H54 (cell line): Measurements from ENCODE around the gene PIMREG.

Experiments used
- DNase-seq: peaks from one replicate; pipeline ENCODE4 v3.0.0; 2011; ENCODE audit warnings: low spot score, mixed read lengths; ENCODE audit not compliant: insufficient read length
- FAIRE-seq: peaks from 3 replicates; lab custom pipeline; 2011; peaks lifted over from hg19 to GRCh38; lab: Jason Lieb, UNC
- POLR2A ChIP-seq: IDR thresholded peaks from 2 replicates; pipeline ENCODE4 v1.6.1; 2011; ENCODE audit warnings: low read depth, mild to moderate bottlenecking, low read length

Gene PIMREG

DNA sequence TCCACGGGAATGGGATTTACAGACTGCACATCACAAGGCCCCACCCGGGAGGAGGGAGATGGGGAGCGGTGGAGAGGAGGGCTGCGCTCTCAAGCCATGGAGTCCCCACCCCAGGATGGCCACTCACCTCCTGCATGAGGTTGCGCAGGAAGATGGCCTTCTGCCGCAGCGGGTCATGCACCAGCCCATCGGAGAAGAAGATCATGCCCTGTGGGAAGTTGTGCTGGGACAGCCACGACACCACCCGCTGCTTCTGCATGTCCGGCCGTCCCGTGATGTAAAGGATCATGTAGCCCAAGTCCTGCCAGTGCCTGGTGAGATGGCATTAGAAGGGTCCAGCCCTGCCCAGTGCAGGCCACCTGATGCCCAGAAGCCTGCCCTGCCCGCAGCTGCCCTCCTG is 17.0 kb downstream of the PIMREG start:
- no peak for FAIRE-seq
- no peak for DNase-seq
- no peak for TF ChIP-seq POLR2A

DNA sequence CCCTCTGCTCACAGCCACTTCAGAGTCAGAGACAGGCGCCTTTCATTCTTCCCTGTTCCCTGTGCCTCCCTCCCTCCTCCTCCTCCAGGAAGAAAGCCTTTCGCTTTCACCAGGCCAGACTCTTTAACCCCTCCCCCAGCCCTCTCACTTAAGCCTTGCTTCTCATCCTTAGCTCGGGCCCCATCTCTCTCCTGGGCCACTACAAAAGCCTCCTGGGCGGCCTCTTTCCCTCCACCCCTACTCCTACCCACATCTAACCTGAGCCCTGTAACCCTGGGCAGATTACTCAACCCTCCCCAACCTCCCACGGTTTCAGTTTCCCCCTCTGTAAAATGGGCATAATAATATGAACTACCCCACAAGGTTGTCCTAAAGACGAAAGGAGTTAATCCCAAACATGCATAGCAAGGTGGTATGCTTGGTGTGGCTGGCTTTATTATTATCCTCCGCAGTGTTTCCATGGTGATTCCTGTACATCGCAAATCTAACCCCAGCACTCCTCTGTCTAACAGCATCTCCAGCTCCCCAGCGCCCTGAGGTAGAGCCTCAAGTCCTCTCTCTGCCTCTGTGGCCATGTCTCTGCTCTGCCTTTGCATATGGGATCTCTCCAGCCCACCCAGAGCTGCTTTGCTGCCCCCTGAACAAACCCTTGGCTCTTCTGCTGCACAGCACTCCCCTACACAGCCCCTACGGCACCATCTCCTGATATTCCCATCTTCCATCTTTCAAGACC is 17.7 kb downstream of the PIMREG start:
- no peak for DNase-seq
- FAIRE-seq: no peak
- TF ChIP-seq POLR2A: no peak

DNA sequence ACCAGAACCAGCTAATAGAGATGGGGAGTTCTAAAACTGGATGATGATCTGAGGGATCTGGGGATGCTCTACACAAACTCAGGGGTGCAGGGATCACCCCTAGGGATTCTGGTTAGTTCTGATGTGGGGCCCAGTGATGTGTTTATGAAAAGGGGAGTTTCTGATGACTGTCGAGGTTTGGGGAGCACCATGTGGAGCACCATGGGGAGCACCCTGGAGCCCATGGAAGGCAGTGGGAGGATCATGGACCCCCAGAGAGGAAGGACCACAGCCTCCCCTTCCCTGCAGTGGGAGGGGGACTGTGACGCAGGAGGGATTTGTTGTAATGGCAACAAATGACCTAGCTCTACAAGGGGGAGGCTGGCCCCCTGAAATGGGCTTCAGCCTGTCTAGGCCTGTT is 18.4 kb downstream of the PIMREG start:
- no peak for TF ChIP-seq POLR2A
- FAIRE-seq (no peak), DNase-seq (no peak)

DNA sequence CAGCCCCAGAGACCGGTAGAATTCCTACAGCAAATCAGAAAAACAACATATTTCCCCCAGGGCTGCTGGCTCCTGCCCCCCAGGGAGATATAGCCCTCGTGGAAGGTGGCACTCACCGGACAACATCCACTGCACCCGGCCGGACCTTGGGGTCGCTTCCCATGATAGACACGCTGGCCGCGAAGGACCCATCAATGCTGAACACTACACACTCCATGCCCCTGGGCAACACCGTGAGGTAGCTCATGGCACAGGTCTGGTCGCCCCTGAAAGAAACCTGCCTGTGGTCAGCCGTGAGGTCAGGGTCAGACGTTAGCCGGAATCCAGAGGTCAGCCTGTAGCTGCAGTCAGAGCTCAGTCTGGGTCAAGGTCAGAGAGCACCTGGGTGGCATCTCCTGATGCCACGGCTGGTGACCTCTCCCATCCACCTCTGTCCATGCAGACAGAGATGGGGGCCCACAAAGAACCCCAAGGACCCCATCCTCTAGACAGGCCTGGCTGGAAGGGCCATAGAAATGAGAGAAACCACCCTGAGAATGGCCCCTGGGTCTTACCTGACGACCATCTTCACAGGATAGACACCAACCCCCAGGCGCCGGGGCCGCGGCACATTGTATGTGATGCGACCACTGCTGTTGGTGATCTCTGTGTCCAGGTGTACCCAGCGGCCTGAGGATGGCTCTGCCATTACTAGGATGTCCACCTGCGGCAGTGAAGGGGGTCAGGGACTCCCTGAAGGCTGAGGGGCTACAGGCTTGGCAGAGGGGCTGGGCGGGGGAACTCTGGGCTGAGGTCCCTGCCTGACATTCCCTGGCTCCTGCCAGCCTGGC is 19.6 kb downstream of the PIMREG start:
- no peak for FAIRE-seq
- no peak for DNase-seq
- no peak for TF ChIP-seq POLR2A

DNA sequence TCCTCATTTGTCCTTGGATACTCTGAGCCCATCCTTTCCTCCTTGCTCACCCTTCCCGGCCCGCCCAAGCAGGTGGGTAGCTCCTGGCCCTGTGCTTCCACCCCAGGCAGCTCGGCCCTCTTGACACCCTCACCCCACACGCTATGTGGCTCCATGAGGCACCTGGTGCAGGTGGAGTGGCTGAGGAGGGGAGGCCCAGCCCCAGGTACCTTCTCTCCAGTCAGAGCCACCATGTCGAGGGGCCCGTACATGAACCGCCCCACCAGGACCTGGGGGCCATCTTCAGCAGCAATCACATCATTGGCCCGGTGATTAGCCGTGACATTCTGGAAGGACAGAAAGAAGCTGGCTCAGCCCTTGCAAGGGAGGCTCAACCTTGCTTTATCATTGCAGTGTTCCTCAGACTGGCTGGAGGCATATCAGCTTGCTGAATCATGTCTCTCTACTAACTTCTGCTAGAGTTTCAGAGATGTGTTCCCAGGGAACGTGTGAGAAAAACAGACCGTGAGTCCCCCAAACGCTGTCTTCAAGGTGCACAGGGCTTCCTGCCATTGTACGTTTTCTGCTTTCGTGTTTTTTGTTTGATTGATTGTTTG is 20.3 kb downstream of the PIMREG start:
- FAIRE-seq (no peak), DNase-seq (no peak)
- TF ChIP-seq POLR2A: no peak

DNA sequence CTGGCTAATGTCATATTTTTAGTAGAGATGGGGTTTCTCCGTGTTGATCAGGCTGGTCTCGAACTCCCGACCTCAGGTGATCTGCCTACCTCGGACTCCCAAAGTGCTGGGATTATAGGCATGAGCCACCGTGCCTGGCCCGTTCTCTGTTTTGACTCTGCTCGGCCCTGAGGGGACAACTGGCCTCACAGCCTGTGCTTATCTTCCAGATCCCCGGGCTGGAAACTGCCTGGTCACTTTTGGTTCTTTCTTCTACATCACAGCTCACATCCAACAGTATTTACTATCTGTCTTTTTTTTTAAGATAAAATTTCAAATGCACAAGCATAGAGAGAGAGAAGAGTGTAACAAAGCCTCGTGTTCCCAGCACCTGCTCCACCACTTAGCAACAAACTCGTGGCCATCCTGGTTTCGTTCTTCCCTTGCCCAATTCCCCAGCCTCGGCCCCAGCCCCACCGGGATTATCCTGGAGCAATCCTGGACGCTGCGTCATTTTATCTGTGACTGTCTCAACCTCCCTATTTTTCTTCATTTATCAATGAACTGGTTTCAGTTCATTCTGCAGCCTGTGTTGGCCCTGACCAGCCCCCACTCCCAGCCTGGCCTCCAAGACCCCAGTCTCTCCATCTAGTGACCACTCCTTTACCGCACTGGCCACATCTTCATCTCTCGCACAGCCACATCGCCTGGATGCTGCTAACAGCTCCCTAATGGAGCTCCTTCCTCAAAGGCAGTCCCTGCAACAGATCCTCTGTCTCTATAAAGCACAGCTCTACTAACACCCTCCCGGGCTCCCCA is 21.1 kb downstream of the PIMREG start:
- no peak for TF ChIP-seq POLR2A
- DNase-seq (no peak), FAIRE-seq (no peak)

DNA sequence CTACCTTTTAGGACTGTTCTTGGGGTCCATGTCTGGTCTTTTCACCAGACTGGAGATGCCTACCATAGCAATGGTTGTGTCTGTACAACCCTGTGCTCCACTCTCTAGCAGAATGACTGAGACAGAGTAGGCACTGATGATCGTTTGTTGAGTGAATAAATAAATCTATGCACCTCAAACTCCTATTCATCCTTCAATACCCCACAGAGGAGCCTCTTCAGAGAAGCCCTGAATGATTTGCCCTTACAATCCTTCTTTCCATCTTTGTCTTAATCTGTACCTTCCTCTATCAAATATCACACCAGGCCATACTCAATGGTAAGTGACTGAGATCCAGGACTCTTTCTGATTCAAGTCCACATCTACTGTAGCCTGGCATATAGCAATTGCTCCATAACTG is 23.3 kb downstream of the PIMREG start:
- FAIRE-seq: no peak

DNA sequence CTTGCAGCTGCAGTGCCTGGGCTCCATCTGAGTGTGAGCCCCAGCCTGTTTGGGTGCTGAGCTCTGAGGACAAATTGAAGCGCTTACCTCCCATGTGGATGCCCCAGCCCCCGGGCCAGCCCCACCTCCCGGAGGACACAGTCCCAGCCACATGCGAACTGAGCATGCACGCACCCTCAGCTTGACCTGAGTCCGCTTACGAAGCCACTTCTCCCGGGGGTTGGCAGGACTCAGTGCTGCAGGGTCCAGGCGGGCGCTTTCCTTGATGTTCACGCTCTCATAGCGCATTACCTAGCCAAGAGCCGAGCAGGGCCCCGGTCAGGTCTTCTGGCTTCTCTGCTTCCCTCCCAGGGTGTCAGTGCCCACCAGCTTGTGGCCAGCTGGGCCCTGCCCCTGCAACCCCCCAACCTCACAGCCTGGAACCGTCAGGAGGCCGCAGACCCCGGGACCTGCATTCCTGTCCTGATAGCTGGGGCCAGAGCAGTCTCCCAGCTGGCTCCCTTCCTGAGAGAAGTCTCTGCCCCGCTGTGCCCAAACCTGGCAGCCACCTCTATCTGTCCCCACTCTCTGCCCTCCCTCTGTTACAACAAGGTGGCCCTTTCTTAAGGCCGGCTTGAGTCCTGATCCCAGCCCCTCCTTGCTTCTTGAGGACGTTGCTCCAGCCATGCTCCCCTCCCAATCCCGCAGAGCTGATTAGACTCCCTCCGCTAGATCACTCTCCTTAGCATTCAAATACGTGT is 24.0 kb downstream of the PIMREG start:
- no peak for TF ChIP-seq POLR2A
- DNase-seq (no peak), FAIRE-seq (no peak)

More for the DNA sequence above, 23.3 kb downstream of the PIMREG start:
- no peak for DNase-seq
- TF ChIP-seq POLR2A: no peak

DNA sequence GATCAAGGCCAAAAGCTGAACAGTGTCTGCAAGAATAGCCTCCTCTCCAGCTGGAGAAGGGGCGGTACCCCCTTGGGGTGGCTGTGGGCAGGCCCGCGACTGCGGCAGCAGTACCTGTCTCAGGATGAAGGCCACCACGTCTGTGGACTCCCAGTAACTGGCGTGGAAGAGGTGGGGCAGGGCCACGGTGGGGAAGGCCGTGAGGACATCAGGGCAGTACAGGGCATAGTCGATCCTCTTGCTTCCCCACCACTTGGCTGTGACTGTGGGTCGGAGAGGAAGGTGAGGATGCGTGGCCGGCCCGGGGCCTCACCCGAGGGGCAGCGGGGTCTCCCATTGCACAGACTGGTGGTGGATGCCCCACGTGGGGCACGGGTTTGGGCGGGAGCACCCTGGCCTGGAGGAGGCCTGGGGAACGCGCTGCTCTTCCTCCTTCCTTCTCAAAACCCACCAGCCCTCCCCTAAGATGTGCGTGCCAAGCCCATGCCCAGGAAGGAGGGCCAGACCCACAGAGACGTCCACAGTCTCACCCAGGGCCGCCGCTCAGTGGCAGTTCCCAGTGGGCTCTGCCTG is 26.0 kb downstream of the PIMREG start:
- FAIRE-seq (no peak), DNase-seq (no peak)
- no peak for TF ChIP-seq POLR2A

DNA sequence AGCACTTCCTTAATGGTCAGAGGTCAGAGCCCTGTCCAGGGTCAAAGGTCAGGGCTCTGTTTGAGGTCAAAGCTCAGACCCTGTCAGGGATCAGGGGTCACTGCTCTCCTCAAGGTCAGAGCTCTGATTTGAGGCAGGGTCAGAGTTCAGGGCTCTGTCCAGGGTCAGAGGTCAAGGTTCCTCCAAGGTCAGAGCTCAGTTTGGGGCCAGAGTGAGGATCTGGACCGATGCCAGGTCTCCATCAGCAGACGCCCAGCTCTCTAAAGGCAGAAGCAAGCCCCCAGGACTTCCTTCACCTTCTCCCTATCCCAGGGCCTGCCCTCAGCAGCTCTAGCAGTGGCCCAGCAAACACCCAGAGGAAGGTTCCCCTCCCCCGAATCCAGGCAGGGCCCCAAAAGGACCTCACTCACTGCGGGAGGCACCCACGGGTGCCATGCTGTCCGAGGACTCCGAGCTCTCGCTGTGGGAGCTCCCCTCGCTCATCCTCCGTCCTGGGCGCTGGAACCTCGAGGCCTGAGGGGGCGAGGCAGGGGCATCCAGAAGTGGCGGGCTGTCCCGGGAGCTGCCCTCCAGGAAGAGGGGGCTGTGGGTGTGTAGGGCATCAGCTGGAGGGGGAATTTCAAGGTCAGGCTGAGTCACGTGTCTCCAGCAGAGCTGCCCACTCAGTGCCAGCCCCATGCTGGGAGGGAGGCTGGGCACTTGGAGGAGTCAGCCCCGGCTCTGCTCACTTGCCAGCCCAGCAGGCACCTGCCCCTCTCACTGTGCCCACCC is 26.7 kb downstream of the PIMREG start:
- no peak for FAIRE-seq
- no peak for TF ChIP-seq POLR2A
- peak; percentile 86 for DNase-seq

DNA sequence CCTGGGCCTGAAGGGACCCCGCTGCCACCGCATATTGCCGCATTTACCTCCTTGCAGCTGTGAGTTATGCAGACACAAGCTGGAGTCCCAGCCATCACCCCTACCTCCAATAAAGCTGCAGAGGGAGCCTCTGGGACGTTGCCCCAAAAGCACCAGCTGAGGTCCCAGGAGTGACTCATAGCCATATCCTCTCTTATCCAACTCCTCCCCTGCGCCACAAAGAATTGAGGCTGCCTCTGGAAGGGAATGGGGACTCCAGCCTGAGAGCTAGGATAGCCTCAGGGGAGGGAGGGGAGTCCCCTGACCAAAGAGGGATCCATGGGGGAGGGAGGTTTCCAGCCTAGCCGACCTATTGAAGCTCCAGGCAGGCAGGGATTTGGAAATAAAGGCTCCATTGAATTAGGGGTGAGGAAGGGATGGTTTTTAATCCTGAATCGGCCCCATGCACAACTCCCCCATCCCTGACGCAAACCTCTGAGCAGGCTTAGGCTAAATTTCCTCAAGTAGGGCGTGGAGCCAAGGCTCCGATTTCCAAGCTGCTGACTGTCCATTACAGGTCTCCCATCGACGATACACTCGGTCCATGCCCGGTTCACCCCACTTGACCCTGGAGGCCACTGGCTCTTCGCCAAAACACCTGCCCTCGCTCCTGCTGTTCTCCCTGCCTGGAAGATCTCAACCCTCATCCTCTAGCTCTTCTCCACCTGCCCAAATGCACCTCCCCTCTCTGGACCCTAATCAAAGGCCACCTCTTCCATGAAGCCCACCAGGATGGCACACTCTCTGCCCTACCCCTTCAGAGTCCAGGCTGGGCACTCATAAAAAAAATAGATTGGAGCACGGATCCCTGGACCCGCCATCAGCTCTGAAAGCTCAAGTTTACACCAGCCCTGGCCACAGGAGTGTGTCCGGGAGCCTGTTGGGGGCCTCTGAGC is 27.5 kb downstream of the PIMREG start:
- FAIRE-seq (peak; percentile 83), DNase-seq (peak; percentile 88)
- TF ChIP-seq POLR2A: no peak

DNA sequence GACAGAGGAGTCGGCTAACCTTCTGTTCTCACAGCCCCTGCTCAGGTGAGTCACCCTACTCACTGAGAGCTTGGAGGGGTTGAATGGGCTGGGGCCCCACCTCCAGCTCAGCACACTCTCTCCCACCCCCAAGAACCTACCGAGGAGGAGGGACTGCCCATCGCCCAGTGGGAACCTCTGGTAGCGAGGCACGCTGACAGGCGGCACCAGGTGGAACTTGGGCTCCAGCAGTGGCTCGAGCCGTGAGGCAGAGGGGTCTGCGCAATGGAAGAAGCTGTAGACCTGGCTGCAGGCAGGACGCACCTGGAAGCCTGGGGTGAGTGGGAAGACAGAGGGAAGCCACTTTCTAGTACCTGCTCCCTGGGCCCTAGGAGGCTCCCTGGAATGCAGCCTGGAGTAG is 28.3 kb downstream of the PIMREG start:
- no peak for TF ChIP-seq POLR2A

More for the DNA sequence above, 28.3 kb downstream of the PIMREG start:
- DNase-seq (no peak), FAIRE-seq (no peak)
